Non-pigmented ciliary epithelial cell (primary cell): ENCODE data around the gene ADCY1.

Source experiments
- DNase-seq: peaks from one replicate; pipeline ENCODE4 v3.0.0-alpha.2; 2010; ENCODE audit warnings: low read depth

Gene ADCY1

GRCh38 chr7:45695249-45695995 lies 121.3 kb downstream of the ADCY1 start:
- no peak for DNase-seq

GRCh38 chr7:45696476-45696875 lies 122.3 kb downstream of the ADCY1 start:
- DNase-seq, result no peak

- no peak for DNase-seq
These were observed 123.5 kb downstream of the ADCY1 start for GRCh38 chr7:45697576-45698136.

GRCh38 chr7:45698303-45699014 lies 124.3 kb downstream of the ADCY1 start:
- DNase-seq, result no peak

- DNase-seq, result no peak
These were observed 124.8 kb downstream of the ADCY1 start for GRCh38 chr7:45699015-45699309.

GRCh38 chr7:45699726-45700390 lies 125.7 kb downstream of the ADCY1 start:
- no peak for DNase-seq

GRCh38 chr7:45700556-45700955 lies 126.4 kb downstream of the ADCY1 start:
- no peak for DNase-seq

GRCh38 chr7:45701701-45702510 lies 127.7 kb downstream of the ADCY1 start:
- no peak for DNase-seq

- no peak for DNase-seq
These were observed 128.6 kb downstream of the ADCY1 start for GRCh38 chr7:45702751-45703150.

- no peak for DNase-seq
These were observed 129.2 kb downstream of the ADCY1 start for GRCh38 chr7:45703373-45703821.

GRCh38 chr7:45703911-45704682 lies 129.9 kb downstream of the ADCY1 start:
- DNase-seq, result no peak

GRCh38 chr7:45704683-45705016 lies 130.5 kb downstream of the ADCY1 start:
- DNase-seq, result no peak

- no peak for DNase-seq
These were observed 134.1 kb downstream of the ADCY1 start for GRCh38 chr7:45708046-45708950.

- no peak for DNase-seq
These were observed 135.2 kb downstream of the ADCY1 start for GRCh38 chr7:45709168-45710042.

- DNase-seq, result no peak
These were observed 136.3 kb downstream of the ADCY1 start for GRCh38 chr7:45710271-45711160.

- DNase-seq, result no peak
These were observed 137.0 kb downstream of the ADCY1 start for GRCh38 chr7:45711161-45711490.

GRCh38 chr7:45712057-45712689 lies 138.0 kb downstream of the ADCY1 start:
- DNase-seq, result no peak
